ENCODE data around the gene BNC2.
"Not testable (repeated sequence)": the region's sequence is repeated elsewhere in the genome, so short reads cannot be mapped to it uniquely, and the experiment has no call there.

BNC2 gene

GRCh38 chr9:16575142-16575985, 295.1 kb downstream of the BNC2 start:
- DNase-seq = no peak

- DNase-seq = no peak
Observed at GRCh38 chr9:16572005-16572734, 298.3 kb downstream of the BNC2 start.

GRCh38 chr9:16571127-16571802, 299.2 kb downstream of the BNC2 start:
- DNase-seq = peak; percentile 42

GRCh38 chr9:16563446-16563845, 307.0 kb downstream of the BNC2 start:
- no peak for DNase-seq

GRCh38 chr9:16561121-16561520, 309.3 kb downstream of the BNC2 start:
- peak; percentile 38 for DNase-seq

GRCh38 chr9:16559418-16560188, 310.9 kb downstream of the BNC2 start:
- DNase-seq = no peak

GRCh38 chr9:16555802-16556201, 314.7 kb downstream of the BNC2 start:
- no peak for DNase-seq

- peak; percentile 32 for DNase-seq
Observed at GRCh38 chr9:16553869-16554540, 316.5 kb downstream of the BNC2 start.

GRCh38 chr9:16552252-16552651, 318.2 kb downstream of the BNC2 start:
- no peak for DNase-seq

GRCh38 chr9:16551692-16552091, 318.8 kb downstream of the BNC2 start:
- no peak for DNase-seq

- DNase-seq = no peak
Observed at GRCh38 chr9:16545639-16546038, 324.8 kb downstream of the BNC2 start.

- DNase-seq = no peak
Observed at GRCh38 chr9:16544842-16545241, 325.6 kb downstream of the BNC2 start.

- no peak for DNase-seq
Observed at GRCh38 chr9:16543686-16544085, 326.8 kb downstream of the BNC2 start.

- no peak for DNase-seq
Observed at GRCh38 chr9:16543225-16543624, 327.2 kb downstream of the BNC2 start.

GRCh38 chr9:16542290-16542689, 328.2 kb downstream of the BNC2 start:
- DNase-seq = no peak

GRCh38 chr9:16540743-16541613, 329.5 kb downstream of the BNC2 start:
- peak; percentile 79 for DNase-seq

- DNase-seq = not testable (repeated sequence)
Observed at GRCh38 chr9:16539626-16540025, 330.8 kb downstream of the BNC2 start.

GRCh38 chr9:16535555-16535954, 334.9 kb downstream of the BNC2 start:
- no peak for DNase-seq

- DNase-seq = peak; percentile 79
Observed at GRCh38 chr9:16532681-16533450, 337.6 kb downstream of the BNC2 start.

GRCh38 chr9:16532272-16532671, 338.2 kb downstream of the BNC2 start:
- DNase-seq = no peak

Data from fibroblast of skin of right biceps (primary cell).